GM12875 (cell line): Measurements from ENCODE around the gene NME7.
A peak's percentile ranks its signal among the peaks of the same experiment; 100 is the strongest.

Source experiments
- H3K4me3 ChIP-seq: one replicate; pipeline ENCODE4 v1.5.1; 2011; ENCODE audit warnings: low read depth, low read length, control low read depth
- CTCF ChIP-seq: IDR thresholded peaks from 2 replicates; pipeline ENCODE4 v1.5.1; 2011; ENCODE audit warnings: low read depth, mild to moderate bottlenecking, control low read depth, inconsistent platforms, low read length, moderate library complexity, borderline replicate concordance; ENCODE audit not compliant: insufficient read depth

Gene NME7

GRCh38 chr1:169383449-169383848 lies 15.9 kb upstream of the NME7 start:
- TF ChIP-seq CTCF, result no peak

GRCh38 chr1:169381162-169381561 lies 13.6 kb upstream of the NME7 start:
- no peak for TF ChIP-seq CTCF
- no peak overlapping the region for H3K4me3 ChIP-seq

More at GRCh38 chr1:169383449-169383848, 15.9 kb upstream of the NME7 start:
- H3K4me3 ChIP-seq, result no peak overlapping the region

- no peak for TF ChIP-seq CTCF
- no peak overlapping the region for H3K4me3 ChIP-seq
Measured at GRCh38 chr1:169371404-169371803, 3.8 kb upstream of the NME7 start.

GRCh38 chr1:169368406-169368769 lies 791 bp upstream of the NME7 start:
- no peak for TF ChIP-seq CTCF
- peak overlapping the region; percentile 66 for H3K4me3 ChIP-seq

GRCh38 chr1:169367096-169367685 lies 406 bp downstream of the NME7 start:
- peak overlapping the region; percentile 66 for H3K4me3 ChIP-seq
- TF ChIP-seq CTCF, result no peak

GRCh38 chr1:169364948-169365347 lies 2.6 kb downstream of the NME7 start:
- no peak overlapping the region for H3K4me3 ChIP-seq
- no peak for TF ChIP-seq CTCF

GRCh38 chr1:169363046-169363730 lies 4.4 kb downstream of the NME7 start:
- H3K4me3 ChIP-seq, result no peak overlapping the region
- TF ChIP-seq CTCF, result no peak
